ENCODE results near the gene MRTFB. TPM values are rescaled to one million over a fixed set of nuclear protein-coding genes. Genes with fewer than 3 reads are reported as not detected.

Gene MRTFB
- total RNA-seq, 1 experiment from 2014 or later = 29.8 TPM

GRCh38 chr16:14225457-14225856, 154.3 kb downstream of the MRTFB start:
- no TSS peak for BruUV-seq (replicated peaks)
- Histone ChIP-seq H3K36me3 (ENCODE audit: insufficient read depth, low read length, poor library complexity, severe bottlenecking) (no peaks in the 10 kb centered on the region), H3K4me3 (ENCODE audit: low read depth, low read length, poor library complexity, severe bottlenecking) (no peak overlapping the region), H3K27ac (ENCODE audit: low read depth, low read length, poor library complexity, severe bottlenecking) (no peak overlapping the region), H3K27me3 (replicated peaks; ENCODE audit: insufficient read depth, low read depth, low read length, poor library complexity) (no peaks in the 10 kb centered on the region), H3K9me3 (ENCODE audit: low read depth, low read length, poor library complexity, severe bottlenecking) (no peaks in the 10 kb centered on the region), H3K4me1 (ENCODE audit: insufficient read depth, low read length, poor library complexity, severe bottlenecking) (no peaks in the 10 kb centered on the region)
- ChIA-PET CTCF (no interaction called here), POLR2A (ENCODE audit: low non-redundant PET) (no interaction called here)
- DNase-seq (ENCODE audit: low spot score) = no peak
- no peak for TF ChIP-seq EZH2 (IDR thresholded peaks at IDR 0.05; ENCODE audit: borderline replicate concordance, low read depth, low read length, poor library complexity, severe bottlenecking)
- TF ChIP-seq CTCF (conservative IDR thresholded peaks at IDR 0.05; ENCODE audit: low read depth, low read length) = no peak
- intact Hi-C loops (cut with micrococcal nuclease; ENCODE audit: unreplicated experiment) = no loop called here

DNA sequence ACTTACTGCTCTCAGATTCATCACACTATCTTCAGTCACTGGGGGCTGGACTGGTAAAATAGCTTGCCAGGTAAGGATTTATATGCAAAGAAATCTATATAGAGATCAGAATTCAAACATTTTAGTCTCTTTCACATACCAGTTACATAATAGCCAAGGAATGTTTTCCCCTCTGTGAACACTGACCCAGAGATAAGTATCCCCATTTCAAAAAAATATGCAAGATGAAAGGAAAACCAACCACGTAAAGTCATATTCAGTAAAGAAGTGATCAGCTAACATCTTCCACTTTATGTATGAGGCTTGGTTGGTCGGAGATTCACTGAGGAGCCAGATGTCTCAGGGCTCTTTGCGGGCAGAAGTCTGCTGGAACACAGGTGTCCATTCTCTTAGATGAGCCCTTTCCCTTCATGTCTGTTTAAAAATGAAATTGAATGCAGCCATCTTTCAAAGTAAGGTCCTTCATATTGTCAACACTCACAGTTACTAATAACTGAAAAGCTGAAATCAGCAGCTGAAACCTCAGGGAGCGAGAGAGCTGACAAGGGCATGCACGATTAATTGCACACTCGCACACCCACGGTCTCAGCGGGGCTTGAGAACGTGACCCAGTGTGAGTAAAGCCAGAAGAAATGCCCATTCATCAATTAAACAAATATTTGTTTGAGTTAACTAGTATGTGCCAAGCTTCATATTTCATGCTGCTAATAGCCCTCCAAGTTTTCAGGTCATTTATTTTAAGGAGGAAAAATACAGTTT, 161.2 kb downstream of the MRTFB start:
- intact Hi-C loops (cut with micrococcal nuclease; ENCODE audit: unreplicated experiment) = no loop called here
- CTCF ChIA-PET = no interaction called here

DNA sequence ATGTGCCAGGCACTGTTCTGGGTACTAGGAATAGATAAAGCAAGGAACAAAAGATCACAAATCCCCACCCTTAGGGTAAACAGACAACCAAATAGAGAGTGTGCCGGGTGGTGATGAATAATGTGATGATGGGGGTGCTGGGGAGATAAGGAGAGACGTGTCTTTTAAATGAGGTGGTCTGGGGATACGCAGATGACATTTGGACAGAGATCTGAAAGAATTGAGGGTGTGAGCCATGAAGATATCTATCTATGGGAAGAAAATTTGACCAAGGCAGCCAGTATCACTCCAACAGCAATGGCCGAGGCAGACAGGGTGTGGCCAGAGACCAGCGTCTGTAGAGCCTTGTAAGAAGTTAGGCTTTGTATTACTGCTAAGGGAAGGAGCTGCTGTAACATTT, 165.3 kb downstream of the MRTFB start:
- no TSS peak for BruUV-seq (replicated peaks)
- no peak for DNase-seq (ENCODE audit: low spot score)
- intact Hi-C loops (cut with micrococcal nuclease; ENCODE audit: unreplicated experiment) = no loop called here
- no peaks in the 10 kb centered on the region for H3K4me1 ChIP-seq (ENCODE audit: insufficient read depth, low read length, poor library complexity, severe bottlenecking)
- peaks cover 7% of the 10 kb centered on the region for H3K36me3 ChIP-seq (ENCODE audit: insufficient read depth, low read length, poor library complexity, severe bottlenecking)
- H3K27ac ChIP-seq (ENCODE audit: low read depth, low read length, poor library complexity, severe bottlenecking) = no peak overlapping the region
- POLR2A ChIA-PET (ENCODE audit: low non-redundant PET) = interaction anchor here (0.6 kb wide), 1 partner anchor 15 kb away, joined by 3 read pairs; no protein-coding TSS in a partner anchor
- H3K9me3 ChIP-seq (ENCODE audit: low read depth, low read length, poor library complexity, severe bottlenecking) = no peaks in the 10 kb centered on the region
- CTCF ChIA-PET = no interaction called here
- no peaks in the 10 kb centered on the region for H3K27me3 ChIP-seq (replicated peaks; ENCODE audit: insufficient read depth, low read depth, low read length, poor library complexity)
- TF ChIP-seq CTCF (conservative IDR thresholded peaks at IDR 0.05; ENCODE audit: low read depth, low read length) (no peak), EZH2 (IDR thresholded peaks at IDR 0.05; ENCODE audit: borderline replicate concordance, low read depth, low read length, poor library complexity, severe bottlenecking) (no peak)
- H3K4me3 ChIP-seq (ENCODE audit: low read depth, low read length, poor library complexity, severe bottlenecking) = no peak overlapping the region

More for the DNA sequence above, 161.2 kb downstream of the MRTFB start:
- H3K9me3 ChIP-seq (ENCODE audit: low read depth, low read length, poor library complexity, severe bottlenecking) = no peaks in the 10 kb centered on the region
- no TSS peak for BruUV-seq (replicated peaks)
- H3K27ac ChIP-seq (ENCODE audit: low read depth, low read length, poor library complexity, severe bottlenecking) = no peak overlapping the region
- H3K4me1 ChIP-seq (ENCODE audit: insufficient read depth, low read length, poor library complexity, severe bottlenecking) = no peaks in the 10 kb centered on the region
- peak; percentile 4 for DNase-seq (ENCODE audit: low spot score)
- no peaks in the 10 kb centered on the region for H3K27me3 ChIP-seq (replicated peaks; ENCODE audit: insufficient read depth, low read depth, low read length, poor library complexity)
- POLR2A ChIA-PET (ENCODE audit: low non-redundant PET) = no interaction called here
- H3K36me3 ChIP-seq (ENCODE audit: insufficient read depth, low read length, poor library complexity, severe bottlenecking) = no peaks in the 10 kb centered on the region
- no peak overlapping the region for H3K4me3 ChIP-seq (ENCODE audit: low read depth, low read length, poor library complexity, severe bottlenecking)
- TF ChIP-seq CTCF (conservative IDR thresholded peaks at IDR 0.05; ENCODE audit: low read depth, low read length) (no peak), EZH2 (IDR thresholded peaks at IDR 0.05; ENCODE audit: borderline replicate concordance, low read depth, low read length, poor library complexity, severe bottlenecking) (no peak)
